OCI-LY1 (cell line): ENCODE data around the gene ARSI.
"Not testable (repeated sequence)": the region's sequence is repeated elsewhere in the genome, so short reads cannot be mapped to it uniquely, and the experiment has no call there.

Source experiments
- H2AFZ ChIP-seq: fragments of 200-600 bp; sonication (generic), shearing (Covaris generic); 2 replicates; pipeline ENCODE4 v1.6.0; 2014; ENCODE audit warnings: antibody characterized with exemption, mild to moderate bottlenecking, low read length
- H3F3A ChIP-seq: fragments of 200-600 bp; sonication (generic), shearing (Covaris generic); 2 replicates; pipeline ENCODE4 v1.6.0; 2014; ENCODE audit warnings: mild to moderate bottlenecking, antibody characterized with exemption, low read length, moderate library complexity; ENCODE audit not compliant: insufficient read depth
- H3K27ac ChIP-seq: fragments of 200-600 bp; sonication (generic); 2 replicates; pipeline ENCODE4 v1.5.1; 2014; ENCODE audit warnings: low read length, mixed run types, mild to moderate bottlenecking, low read depth; ENCODE audit not compliant: poor library complexity, severe bottlenecking
- H3K27me3 ChIP-seq: fragments of 200-600 bp; sonication (generic); 2 replicates; pipeline ENCODE4 v1.6.0; 2014; ENCODE audit warnings: antibody characterized with exemption, mild to moderate bottlenecking, low read length, moderate library complexity; ENCODE audit not compliant: insufficient read depth
- H3K36me3 ChIP-seq: fragments of 200-600 bp; sonication (generic); 2 replicates; pipeline ENCODE4 v1.6.1; 2014; ENCODE audit warnings: mild to moderate bottlenecking, antibody characterized with exemption, low read length, moderate library complexity, mixed read lengths; ENCODE audit not compliant: insufficient read depth
- H3K4me1 ChIP-seq: fragments of 200-600 bp; sonication (generic); 2 replicates; pipeline ENCODE4 v1.5.1; 2014; ENCODE audit warnings: mild to moderate bottlenecking, low read length, moderate library complexity; ENCODE audit not compliant: insufficient read depth, severe bottlenecking
- H3K4me2 ChIP-seq: fragments of 200-600 bp; sonication (generic), shearing (Covaris generic); 2 replicates; pipeline ENCODE4 v1.6.1; 2014; ENCODE audit warnings: low read length
- H3K4me3 ChIP-seq: fragments of 200-600 bp; sonication (generic); 2 replicates; pipeline ENCODE4 v1.5.1; 2014; ENCODE audit warnings: low read length, low read depth, mild to moderate bottlenecking, mixed read lengths; ENCODE audit not compliant: poor library complexity, severe bottlenecking
- H3K79me2 ChIP-seq: fragments of 200-600 bp; shearing (Covaris generic); 2 replicates; pipeline ENCODE4 v1.6.1; 2016; ENCODE audit warnings: mixed run types, low read length, mixed read lengths; ENCODE audit not compliant: insufficient read depth
- H3K9ac ChIP-seq: fragments of 200-600 bp; sonication (generic), shearing (Covaris generic); 2 replicates; pipeline ENCODE4 v1.6.1; 2014; ENCODE audit warnings: mild to moderate bottlenecking, low read length, mixed read lengths
- H3K9me2 ChIP-seq: fragments of 200-600 bp; sonication (generic), shearing (Covaris generic); 2 replicates; pipeline ENCODE4 v1.6.1; 2014; ENCODE audit warnings: low read depth, mild to moderate bottlenecking, low read length, mixed read lengths
- H3K9me3 ChIP-seq: fragments of 200-600 bp; shearing (Covaris generic); 2 replicates; pipeline ENCODE4 v1.6.1; 2014; ENCODE audit warnings: low read length, mixed read lengths
- H4K20me1 ChIP-seq: fragments of 200-600 bp; sonication (generic), shearing (Covaris generic); 2 replicates; pipeline ENCODE4 v1.6.0; 2016; ENCODE audit warnings: mild to moderate bottlenecking, low read length; ENCODE audit not compliant: insufficient read depth
- CTCF ChIP-seq: fragments of 200-600 bp; sonication (generic), shearing (Covaris generic); IDR thresholded peaks from 2 replicates; pipeline ENCODE4 v1.5.1; 2017; ENCODE audit warnings: mild to moderate bottlenecking, antibody characterized with exemption, low read length, moderate library complexity, mixed read lengths
- EZH2 ChIP-seq: fragments of 200-600 bp; sonication (generic), shearing (Covaris generic); IDR thresholded peaks from 2 replicates; pipeline ENCODE4 v1.8.0; 2017; ENCODE audit warnings: borderline replicate concordance, mixed run types, mild to moderate bottlenecking, antibody characterized with exemption, low read length, moderate library complexity, mixed read lengths

ARSI gene

DNA sequence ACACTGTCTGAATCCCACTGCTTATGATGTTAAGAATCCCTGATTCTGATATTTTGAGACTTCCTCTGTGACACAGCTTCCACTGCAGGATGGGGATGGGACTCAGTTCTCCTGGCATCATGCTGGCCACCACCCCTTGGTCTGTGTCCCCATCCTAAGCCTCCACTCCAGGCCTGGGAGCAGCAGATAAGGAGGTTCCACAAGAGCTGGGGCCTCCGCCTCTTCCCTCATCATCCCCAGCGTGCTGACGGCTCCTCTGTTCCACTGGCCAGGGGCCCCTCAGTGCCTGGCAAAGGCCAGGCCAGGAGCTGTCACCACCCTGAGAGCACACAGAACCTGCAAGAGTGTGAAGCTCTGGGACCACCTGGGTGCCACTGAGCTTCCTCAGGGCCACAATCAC, 53.8 kb downstream of the ARSI start:
- Histone ChIP-seq H3F3A (no peaks in the 10 kb centered on the region), H2AFZ (no peak overlapping the region), H4K20me1 (no peaks in the 10 kb centered on the region), H3K27me3 (no peaks in the 10 kb centered on the region; the same call in 1 of the 2 replicates), H3K36me3 (no peaks in the 10 kb centered on the region), H3K27ac (no peak overlapping the region), H3K9ac (no peak overlapping the region), H3K4me2 (no peak overlapping the region), H3K9me2 (no peaks in the 10 kb centered on the region), H3K4me3 (no peak overlapping the region), H3K9me3 (no peaks in the 10 kb centered on the region), H3K79me2 (no peaks in the 10 kb centered on the region), H3K4me1 (no peaks in the 10 kb centered on the region)
- no peak for TF ChIP-seq EZH2

GRCh38 chr5:150248493-150248892, 54.2 kb downstream of the ARSI start:
- not testable (repeated sequence) for H3K27me3 ChIP-seq, H3K4me1 ChIP-seq, H3F3A ChIP-seq, H4K20me1 ChIP-seq, H3K4me2 ChIP-seq, H3K27ac ChIP-seq, H3K9ac ChIP-seq, H3K36me3 ChIP-seq, H3K9me2 ChIP-seq, H3K79me2 ChIP-seq, H3K9me3 ChIP-seq, H2AFZ ChIP-seq, H3K4me3 ChIP-seq

GRCh38 chr5:150247726-150248125, 55.0 kb downstream of the ARSI start:
- Histone ChIP-seq H3K4me1 (no peaks in the 10 kb centered on the region), H4K20me1 (no peaks in the 10 kb centered on the region), H3K4me2 (no peak overlapping the region), H3K79me2 (no peaks in the 10 kb centered on the region), H3K36me3 (no peaks in the 10 kb centered on the region), H3K27me3 (no peaks in the 10 kb centered on the region; the same call in 1 of the 2 replicates), H3K27ac (no peak overlapping the region), H3K9me2 (no peaks in the 10 kb centered on the region), H3K9me3 (no peaks in the 10 kb centered on the region), H3K9ac (no peak overlapping the region), H3K4me3 (no peak overlapping the region), H3F3A (no peaks in the 10 kb centered on the region), H2AFZ (no peak overlapping the region)
- no peak for TF ChIP-seq CTCF
- TF ChIP-seq EZH2, result no peak

GRCh38 chr5:150246835-150247234, 55.9 kb downstream of the ARSI start:
- no peaks in the 10 kb centered on the region for H3K36me3 ChIP-seq
- H3K4me2 ChIP-seq, result no peak overlapping the region
- no peaks in the 10 kb centered on the region for H3K9me3 ChIP-seq

More at GRCh38 chr5:150246835-150247234, 55.9 kb downstream of the ARSI start:
- no peak overlapping the region for H3K27ac ChIP-seq
- H3K27me3 ChIP-seq, result no peaks in the 10 kb centered on the region; the same call in 1 of the 2 replicates
- no peaks in the 10 kb centered on the region for H3K4me1 ChIP-seq
- TF ChIP-seq EZH2 (no peak), CTCF (no peak)
- H3K4me3 ChIP-seq, result no peak overlapping the region
- no peaks in the 10 kb centered on the region for H3F3A ChIP-seq
- H2AFZ ChIP-seq, result no peak overlapping the region
- H3K9ac ChIP-seq, result no peak overlapping the region
- no peaks in the 10 kb centered on the region for H4K20me1 ChIP-seq
- no peaks in the 10 kb centered on the region for H3K79me2 ChIP-seq
- H3K9me2 ChIP-seq, result no peaks in the 10 kb centered on the region
